ENCODE measurements around the gene SLC4A7. TPM values are rescaled to one million over a fixed set of nuclear protein-coding genes. Genes with fewer than 3 reads are reported as not detected.
"Not testable (repeated sequence)": the region's sequence is repeated elsewhere in the genome, so short reads cannot be mapped to it uniquely, and the experiment has no call there.

SLC4A7 gene
- total and polyA plus RNA-seq, 10 of the 15 experiments (the other 5 are each of a cell fraction or from before 2014, with no cell fraction given): 4.4 to 41.4 (median 18.3) TPM

DNA sequence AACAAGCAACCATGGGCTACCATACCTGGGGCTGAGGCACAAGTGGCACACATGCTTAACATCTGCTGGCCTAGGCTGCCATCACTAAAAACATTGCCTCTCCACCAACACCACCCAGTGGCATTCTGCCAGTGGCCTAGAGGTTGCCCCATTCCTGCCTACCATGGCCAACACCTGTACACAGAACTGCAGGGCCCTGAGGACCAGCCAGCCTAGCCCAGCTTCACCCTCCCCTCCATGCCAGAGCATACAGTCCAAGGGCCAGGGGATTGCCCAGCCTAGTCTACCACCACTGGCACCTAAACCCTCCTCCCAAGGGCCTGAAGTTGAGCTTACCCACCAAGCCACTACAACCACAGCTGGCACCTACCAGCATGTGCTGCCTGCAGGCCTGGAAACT is 150.3 kb downstream of the SLC4A7 start:
- in situ Hi-C loops (cut with MboI): no loop called here
- intact Hi-C loops (cut with micrococcal nuclease; ENCODE audit: unreplicated experiment): no loop called here
- no peaks in the 10 kb centered on the region for H4K20me1 ChIP-seq (ENCODE audit: control insufficient read depth, insufficient read depth)
- ChIA-PET POLR2A (interaction anchor here (0.5 kb wide), 1 partner anchor 1930 kb away, joined by 4 read pairs; no protein-coding TSS in a partner anchor), SMC1A (ENCODE audit: uncharacterized antibody, unreplicated experiment) (no interaction called here), CTCF (interaction anchor here (0.6 to 1.3 kb wide), 2 partner anchors 8 to 10 kb away, joined by 3 read pairs; no protein-coding TSS in a partner anchor), RAD21 (ENCODE audit: unreplicated experiment) (no interaction called here)
- no peaks in the 10 kb centered on the region for H3K27me3 ChIP-seq (replicated peaks in 1 of 2; ENCODE audit: control insufficient read depth in 2 of 2, insufficient read depth in 2 of 2, low read length in 1 of 2)
- no peaks in the 10 kb centered on the region for H3K79me2 ChIP-seq (ENCODE audit: control insufficient read depth, insufficient read depth, low read length)
- no TSS peak for BruUV-seq (replicated peaks)
- no peaks in the 10 kb centered on the region for H3K4me1 ChIP-seq (ENCODE audit: control insufficient read depth, insufficient read depth, low read length)
- no peak for FAIRE-seq
- no peak overlapping the region for H2AFZ ChIP-seq (ENCODE audit: control insufficient read depth, low read depth, low read length)
- no peaks in the 10 kb centered on the region; the same call in 2 of the 3 replicates for H3K9me3 ChIP-seq (replicated peaks; ENCODE audit: control insufficient read depth, insufficient read depth, low read length)
- no peak overlapping the region for H3K4me2 ChIP-seq (ENCODE audit: control insufficient read depth, insufficient read depth)
- H3K27ac ChIP-seq (ENCODE audit: control insufficient read depth, insufficient read depth): no peak overlapping the region
- TF ChIP-seq MYC (IDR thresholded peaks at IDR 0.05; ENCODE audit: insufficient read depth, insufficient read length, insufficient replicate concordance, low read length, severe bottlenecking) (no peak), PKNOX1 (IDR thresholded peaks at IDR 0.05) (no peak)
- H3K9ac ChIP-seq (ENCODE audit: control insufficient read depth, insufficient read depth, low read length): no peak overlapping the region
- H3K36me3 ChIP-seq (ENCODE audit: control insufficient read depth in 2 of 2, insufficient read depth in 2 of 2, low read length in 1 of 2): no peaks in the 10 kb centered on the region
- no peak for DNase-seq (ENCODE audit: low read depth, low spot score)
- H3K4me3 ChIP-seq: no peak overlapping the region
- ATAC-seq: no peak

- H3K79me2 ChIP-seq (ENCODE audit: control insufficient read depth, insufficient read depth, low read length); H4K20me1 ChIP-seq (ENCODE audit: control insufficient read depth, insufficient read depth); H3K36me3 ChIP-seq (ENCODE audit: control insufficient read depth in 2 of 2, insufficient read depth in 2 of 2, low read length in 1 of 2); H3K27me3 ChIP-seq (replicated peaks in 1 of 2; ENCODE audit: control insufficient read depth in 2 of 2, insufficient read depth in 2 of 2, low read length in 1 of 2); H3K9me3 ChIP-seq (replicated peaks; ENCODE audit: control insufficient read depth, insufficient read depth, low read length); H3K9ac ChIP-seq (ENCODE audit: control insufficient read depth, insufficient read depth, low read length); DNase-seq (ENCODE audit: low read depth, low spot score); in situ Hi-C loops (cut with MboI); FAIRE-seq; ATAC-seq; H3K4me2 ChIP-seq (ENCODE audit: control insufficient read depth, insufficient read depth); H3K4me3 ChIP-seq; POLR2A ChIA-PET; BruUV-seq (replicated peaks); H3K4me1 ChIP-seq (ENCODE audit: control insufficient read depth, insufficient read depth, low read length); H3K27ac ChIP-seq (ENCODE audit: control insufficient read depth, insufficient read depth); intact Hi-C loops (cut with micrococcal nuclease; ENCODE audit: unreplicated experiment); RAD21 ChIA-PET (ENCODE audit: unreplicated experiment); H2AFZ ChIP-seq (ENCODE audit: control insufficient read depth, low read depth, low read length): not testable (repeated sequence)
- 63% methylated on average over 4 of the region's 4 CpGs for WGBS (ENCODE audit: insufficient coverage, insufficient replicate concordance, low lambda C conversion rate, missing lambda C conversion rate)
- SMC1A ChIA-PET (ENCODE audit: uncharacterized antibody, unreplicated experiment): interaction anchor here (0.5 to 0.9 kb wide), 2 partner anchors 19 to 341 kb away, joined by 3 read pairs; no protein-coding TSS in a partner anchor
- CTCF ChIA-PET: interaction anchor here (1.2 kb wide), 1 partner anchor 26 kb away, joined by 3 read pairs; no protein-coding TSS in a partner anchor
Observed at GRCh38 chr3:27328982-27329762, 155.0 kb downstream of the SLC4A7 start.

All from GM12878 (cell line).